ENCODE measurements around the gene PI4K2A.

Gene PI4K2A

GRCh38 chr10:97718178-97718577 is 77.7 kb downstream of the PI4K2A start:
- H3K9me3 ChIP-seq = no peaks in the 10 kb centered on the region
- H3K36me3 ChIP-seq = peaks cover 10% of the 10 kb centered on the region
- DNase-seq = peak; percentile 52
- H3K4me3 ChIP-seq (ENCODE audit: low read depth, low read length) = peak overlapping the region; percentile 19; the same call in 1 of the 2 replicates
- no peaks in the 10 kb centered on the region for H3K27me3 ChIP-seq
- no peak for TF ChIP-seq CTCF (IDR thresholded peaks at IDR 0.05; ENCODE audit: low read depth, low read length)
- H3K4me1 ChIP-seq = peaks cover 25% of the 10 kb centered on the region

GRCh38 chr10:97718659-97719142 is 78.2 kb downstream of the PI4K2A start:
- no peaks in the 10 kb centered on the region for H3K27me3 ChIP-seq
- peaks cover 10% of the 10 kb centered on the region for H3K36me3 ChIP-seq
- peak overlapping the region; percentile 19; the same call in 1 of the 2 replicates for H3K4me3 ChIP-seq (ENCODE audit: low read depth, low read length)
- peaks cover 25% of the 10 kb centered on the region for H3K4me1 ChIP-seq
- no peak for TF ChIP-seq CTCF (IDR thresholded peaks at IDR 0.05; ENCODE audit: low read depth, low read length)
- no peaks in the 10 kb centered on the region for H3K9me3 ChIP-seq
- DNase-seq = peak; percentile 68

- Histone ChIP-seq H3K9me3 (no peaks in the 10 kb centered on the region), H3K36me3 (peaks cover 10% of the 10 kb centered on the region), H3K4me3 (ENCODE audit: low read depth, low read length) (no peak overlapping the region), H3K4me1 (peaks cover 25% of the 10 kb centered on the region), H3K27me3 (no peaks in the 10 kb centered on the region)
- DNase-seq = no peak
- TF ChIP-seq CTCF (IDR thresholded peaks at IDR 0.05; ENCODE audit: low read depth, low read length) = no peak
Measured at GRCh38 chr10:97719602-97720001, 79.1 kb downstream of the PI4K2A start.

- H3K27me3 ChIP-seq = no peaks in the 10 kb centered on the region
- no peaks in the 10 kb centered on the region for H3K9me3 ChIP-seq
- peaks cover 22% of the 10 kb centered on the region for H3K4me1 ChIP-seq
- H3K4me3 ChIP-seq (ENCODE audit: low read depth, low read length) = no peak overlapping the region
- TF ChIP-seq CTCF (IDR thresholded peaks at IDR 0.05; ENCODE audit: low read depth, low read length) = no peak
- peaks cover 8% of the 10 kb centered on the region for H3K36me3 ChIP-seq
- no peak for DNase-seq
Measured at GRCh38 chr10:97721871-97722780, 81.7 kb downstream of the PI4K2A start.

- Histone ChIP-seq H3K36me3 (no peaks in the 10 kb centered on the region), H3K9me3 (no peaks in the 10 kb centered on the region), H3K27me3 (no peaks in the 10 kb centered on the region), H3K4me1 (peaks cover 15% of the 10 kb centered on the region), H3K4me3 (ENCODE audit: low read depth, low read length) (no peak overlapping the region)
- no peak for TF ChIP-seq CTCF (IDR thresholded peaks at IDR 0.05; ENCODE audit: low read depth, low read length)
- no peak for DNase-seq
Measured at GRCh38 chr10:97723001-97723400, 82.5 kb downstream of the PI4K2A start.

Measured in BE2C (cell line).